Lower lobe of right lung (tissue), 2 donors: ENCODE data around the gene ULBP1. TPM values are rescaled to one million over a fixed set of nuclear protein-coding genes. Genes with fewer than 3 reads are reported as not detected.
A peak's percentile ranks its signal among the peaks of the same experiment; 100 is the strongest.
"Not testable (repeated sequence)": the region's sequence is repeated elsewhere in the genome, so short reads cannot be mapped to it uniquely, and the experiment has no call there.

ENCODE experiments used
- ATAC-seq, 2 donors: fragments of 200-7000 bp; cut with Tn5 transposase; one replicate each; pipeline ENCODE4 v1.9.1; 2020 to 2022; ENCODE audit warnings: mild to moderate bottlenecking in 2 of 2, moderate library complexity in 2 of 2
- DNase-seq: peaks from one replicate; pipeline ENCODE4 v3.0.0-alpha.2; 2020
- H3K27ac ChIP-seq: fragments of 200-600 bp; one replicate; pipeline ENCODE4 v1.8.0; 2022
- H3K27me3 ChIP-seq: fragments of 200-600 bp; one replicate; pipeline ENCODE4 v1.8.0; 2022; ENCODE audit warnings: low read depth
- H3K36me3 ChIP-seq: fragments of 200-600 bp; one replicate; pipeline ENCODE4 v1.8.0; 2022; ENCODE audit warnings: mild to moderate bottlenecking
- H3K4me1 ChIP-seq: fragments of 200-600 bp; one replicate; pipeline ENCODE4 v1.8.0; 2022
- H3K4me3 ChIP-seq: fragments of 200-600 bp; one replicate; pipeline ENCODE4 v1.8.0; 2022; ENCODE audit warnings: mild to moderate bottlenecking
- H3K9me3 ChIP-seq: fragments of 200-600 bp; one replicate; pipeline ENCODE4 v1.8.0; 2022
- CTCF ChIP-seq: fragments of 200-600 bp; IDR thresholded peaks from one replicate; pipeline ENCODE4 v1.8.0; 2022; ENCODE audit warnings: antibody characterized with exemption, mild to moderate bottlenecking
- intact Hi-C: fragments of 100-400 bp; cut with DNase I; formaldehyde crosslinking; loops from one replicate; pipeline ENCODE4 v1.11.0; 2022
- long read RNA-seq: library from polyadenylated mRNA; unstranded; transcript quantifications from one replicate; pipeline ENCODE4 v2.0.0, GENCODE V29; 2021
- total RNA-seq: library from RNA; stranded (reverse); fragmentation: NEBNext Ultra II Directional; extraction: Animal tissue kit (Norgen Biotek cat#: 25700); gene quantifications from one replicate; pipeline ENCODE4 v1.2.1, GENCODE V29; 2021
- donor health status: DM: no; HTN: yes; CAD: no; lungs with severe emphysema.

ULBP1 gene
- total RNA-seq = 2.0 TPM
- long read RNA-seq, partial matches to known transcripts = 0 of 1 reads
- long read RNA-seq, other reads (novel, unspliced or antisense) = 0 of 1 reads

- no peaks in the 10 kb centered on the region for H3K36me3 ChIP-seq
- intact Hi-C loops = no loop called here
- TF ChIP-seq CTCF = peak; percentile 20
- H3K27ac ChIP-seq = peak within 1 kb of the TSS; percentile 56
- peak; percentile 92 for DNase-seq
- H3K9me3 ChIP-seq = no peaks in the 10 kb centered on the region
- peaks cover 25% of the 10 kb centered on the region for H3K4me1 ChIP-seq
- H3K27me3 ChIP-seq = peaks cover 49% of the 10 kb centered on the region
- H3K4me3 ChIP-seq = peak within 1 kb of the TSS; percentile 64
- ATAC-seq = peak; percentile 92
Measured at GRCh38 chr6:149963462-149964307, at the start of gene ULBP1. TSS of gene ULBP1 (plus strand) at chr6:149963943. CDS start at chr6:149964050, 107 bp downstream.

GRCh38 chr6:149915970-149916865, 47.5 kb upstream of the ULBP1 start:
- Histone ChIP-seq H3K27ac (no peak overlapping the region), H3K9me3 (no peaks in the 10 kb centered on the region), H3K4me3 (no peak overlapping the region), H3K4me1 (no peaks in the 10 kb centered on the region), H3K27me3 (no peaks in the 10 kb centered on the region), H3K36me3 (no peaks in the 10 kb centered on the region)
- ATAC-seq (peak in 1 of 2 donors; percentile 7), DNase-seq (no peak)
- intact Hi-C loops = no loop called here
- TF ChIP-seq CTCF = no peak

- H3K27me3 ChIP-seq = no peaks in the 10 kb centered on the region
- DNase-seq = no peak
- no peaks in the 10 kb centered on the region for H3K9me3 ChIP-seq
- intact Hi-C loops = no loop called here
- no peak for ATAC-seq
- H3K4me3 ChIP-seq = no peak overlapping the region
- H3K36me3 ChIP-seq = no peaks in the 10 kb centered on the region
- no peak overlapping the region for H3K27ac ChIP-seq
- no peak for TF ChIP-seq CTCF
- H3K4me1 ChIP-seq = peaks cover 5% of the 10 kb centered on the region
Measured at GRCh38 chr6:149917679-149918078, 46.1 kb upstream of the ULBP1 start.

DNA sequence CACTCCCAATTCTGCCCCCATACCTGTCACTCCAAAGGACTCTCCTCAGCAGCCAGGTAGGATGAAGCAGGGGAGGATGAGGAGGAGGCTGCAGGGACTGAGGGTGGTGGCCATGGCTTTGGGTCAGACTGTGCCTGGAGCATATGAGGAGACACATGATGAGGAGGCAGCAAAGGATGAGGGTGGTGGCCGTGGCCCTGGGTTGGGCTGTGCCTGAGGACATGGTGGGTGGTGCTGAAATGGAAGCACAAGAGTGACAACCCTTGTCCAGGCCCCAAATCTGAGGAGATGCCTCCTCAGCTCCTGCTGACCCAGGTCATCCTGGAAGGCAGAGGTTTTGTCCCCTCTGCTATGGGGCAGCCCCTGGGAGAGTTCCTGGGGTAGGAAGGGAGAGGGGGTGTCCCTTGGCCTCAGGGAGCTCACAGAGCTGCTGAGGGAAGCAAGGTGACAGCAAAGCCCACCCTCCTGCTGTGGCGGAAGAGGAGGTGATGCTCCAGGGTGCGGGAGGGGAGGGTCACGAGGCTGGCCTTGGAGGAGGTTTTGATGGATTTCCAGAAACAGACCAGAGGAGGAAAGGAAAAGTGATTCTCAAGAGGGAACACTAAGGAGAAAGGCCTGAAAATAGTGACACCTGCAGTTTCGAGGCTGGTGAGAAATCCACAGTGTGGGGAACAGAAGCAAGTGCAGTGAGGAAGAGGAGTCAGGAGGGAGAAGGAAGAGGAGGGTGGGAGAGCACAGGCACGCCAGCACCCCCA, 45.4 kb upstream of the ULBP1 start:
- no peak for ATAC-seq
- intact Hi-C loops = no loop called here
- no peak for DNase-seq

DNA sequence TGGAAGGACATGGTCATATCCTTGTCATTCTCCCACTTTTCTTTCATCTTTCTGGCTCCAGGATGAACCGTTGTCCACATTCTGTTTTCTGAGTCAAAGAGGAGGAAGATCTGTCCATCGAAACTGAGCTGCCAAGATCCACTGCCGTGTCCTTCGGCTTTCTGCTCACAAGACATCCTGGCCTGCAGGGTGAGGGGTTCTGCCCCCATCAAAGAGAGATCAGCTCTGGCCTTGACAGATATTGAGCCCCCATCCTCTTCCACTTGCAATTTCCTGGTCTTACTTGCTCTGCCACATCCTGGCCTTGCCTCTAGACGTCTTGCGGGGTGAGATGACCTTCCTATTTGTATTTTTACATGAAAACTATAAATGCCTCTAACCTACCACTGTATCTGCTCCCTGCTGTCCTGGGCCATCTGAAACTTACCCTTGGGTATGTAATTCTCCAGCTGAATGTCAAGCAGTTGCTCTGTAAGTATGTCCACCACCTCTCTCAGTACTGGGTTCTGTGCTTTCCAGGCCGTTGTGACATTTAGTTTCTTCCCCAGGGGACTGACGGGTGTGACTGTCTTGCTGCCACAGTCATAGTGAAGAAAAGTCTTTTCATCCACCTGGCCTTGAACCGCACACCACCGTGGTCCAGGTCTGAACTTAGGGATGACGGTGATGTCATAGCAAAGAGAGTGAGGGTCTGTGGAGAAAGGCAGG, 44.5 kb upstream of the ULBP1 start:
- H3K27me3 ChIP-seq, DNase-seq, H3K4me3 ChIP-seq, H3K9me3 ChIP-seq, H3K36me3 ChIP-seq, intact Hi-C loops, H3K27ac ChIP-seq, ATAC-seq: not testable (repeated sequence)
- peaks cover 13% of the 10 kb centered on the region for H3K4me1 ChIP-seq

More for the DNA sequence above, 45.4 kb upstream of the ULBP1 start:
- no peak overlapping the region for H3K27ac ChIP-seq
- no peaks in the 10 kb centered on the region for H3K9me3 ChIP-seq
- no peak for TF ChIP-seq CTCF
- no peak overlapping the region for H3K4me3 ChIP-seq
- H3K36me3 ChIP-seq = no peaks in the 10 kb centered on the region
- peaks cover 11% of the 10 kb centered on the region for H3K4me1 ChIP-seq
- H3K27me3 ChIP-seq = no peaks in the 10 kb centered on the region
